IMR-90 (cell line): ENCODE measurements around the gene CABP5. TPM values are rescaled to one million over a fixed set of nuclear protein-coding genes. Genes with fewer than 3 reads are reported as not detected.
A peak's percentile ranks its signal among the peaks of the same experiment; 100 is the strongest.

ENCODE experiments used
- ATAC-seq: fragments of 200-7000 bp; cut with Tn5 transposase; 2 replicates; pipeline ENCODE4 v1.9.1; 2020; ENCODE audit warnings: low read depth, mild to moderate bottlenecking, moderate library complexity
- BruUV-seq: library from RNA; stranded (reverse); fragments of 400-500 nt; replicated peaks from 2 replicates; lab custom pipeline; 2021; lab: Mats Ljungman, UMichigan
- CTCF ChIA-PET: fragments of 300-600 bp; formaldehyde crosslinking; extraction: SDS; loops from one replicate; lab custom pipeline; 2021; ENCODE audit warnings: antibody characterized with exemption; lab: Yijun Ruan, JAX
- POLR2A ChIA-PET: fragments of 300-600 bp; sonication (Branson Sonifier 250); formaldehyde crosslinking; loops from one replicate; lab custom pipeline; 2022; ENCODE audit warnings: antibody characterized with exemption; ENCODE audit not compliant: unreplicated experiment; lab: Charles Lee
- DNase-seq: peaks from one replicate; pipeline ENCODE4 v3.0.0; 2013
- H2AFZ ChIP-seq: replicated peaks from 2 replicates; pipeline ENCODE3; 2013; ENCODE audit warnings: low read length, mild to moderate bottlenecking; ENCODE audit not compliant: poor library complexity
- H2AK5ac ChIP-seq: 2 replicates; pipeline ENCODE4 v1.6.1; 2013; ENCODE audit warnings: low read depth, low read length, inconsistent platforms
- H2AK9ac ChIP-seq: replicated peaks from 2 replicates; pipeline ENCODE3; 2013; ENCODE audit warnings: mild to moderate bottlenecking, low read depth, low read length, moderate library complexity; ENCODE audit not compliant: poor library complexity
- H2BK120ac ChIP-seq: 2 replicates; pipeline ENCODE4 v1.6.1; 2013; ENCODE audit warnings: low read depth, low read length, inconsistent platforms
- H2BK15ac ChIP-seq: 3 replicates; pipeline ENCODE4 v1.6.1; 2013; ENCODE audit warnings: low read depth, low read length, inconsistent platforms
- H2BK20ac ChIP-seq: 2 replicates; pipeline ENCODE4 v1.6.1; 2013; ENCODE audit warnings: low read depth, mild to moderate bottlenecking, inconsistent platforms, low read length, moderate library complexity
- H2BK5ac ChIP-seq: 2 replicates; pipeline ENCODE4 v1.6.1; 2013; ENCODE audit warnings: mild to moderate bottlenecking, low read depth, low read length, inconsistent platforms; ENCODE audit not compliant: poor library complexity, severe bottlenecking
- H3K14ac ChIP-seq: replicated peaks from 2 replicates; pipeline ENCODE4 v1.6.1; 2013; ENCODE audit warnings: low read depth, low read length, inconsistent platforms
- H3K18ac ChIP-seq: 2 replicates; pipeline ENCODE4 v1.6.1; 2013; ENCODE audit warnings: low read depth, low read length, control low read depth
- H3K23ac ChIP-seq: 2 replicates; pipeline ENCODE4 v1.6.1; 2013; ENCODE audit warnings: low read depth, low read length, inconsistent platforms
- H3K27ac ChIP-seq: 2 replicates; pipeline ENCODE4 v1.5.1; 2013; ENCODE audit warnings: mild to moderate bottlenecking, control low read depth, low read length; ENCODE audit not compliant: insufficient read depth
- H3K27me3 ChIP-seq: 2 replicates; pipeline ENCODE4 v1.6.1; 2013; ENCODE audit warnings: low read length; ENCODE audit not compliant: control insufficient read depth, insufficient read depth
- H3K36me3 ChIP-seq: 2 replicates; pipeline ENCODE4 v1.6.1; 2013; ENCODE audit warnings: low read length, mixed read lengths; ENCODE audit not compliant: control insufficient read depth, insufficient read depth
- H3K4ac ChIP-seq: 2 replicates; pipeline ENCODE4 v1.6.1; 2013; ENCODE audit warnings: low read depth, low read length, inconsistent platforms
- H3K4me1 ChIP-seq: 2 replicates; pipeline ENCODE4 v1.6.1; 2013; ENCODE audit warnings: low read length, mixed read lengths; ENCODE audit not compliant: control insufficient read depth, insufficient read depth
- H3K4me2 ChIP-seq: 2 replicates; pipeline ENCODE4 v1.6.1; 2013; ENCODE audit warnings: low read depth, mild to moderate bottlenecking, control low read depth, low read length, moderate library complexity
- H3K4me3 ChIP-seq: 2 replicates; pipeline ENCODE4 v1.5.1; 2013; ENCODE audit warnings: low read depth, mild to moderate bottlenecking, control low read depth, low read length, moderate library complexity; ENCODE audit not compliant: insufficient read depth
- H3K56ac ChIP-seq: 2 replicates; pipeline ENCODE4 v1.6.1; 2013; ENCODE audit warnings: low read length, inconsistent platforms; ENCODE audit not compliant: insufficient read depth; ENCODE audit errors: extremely low read depth
- H3K79me1 ChIP-seq, 2 experiments: 2 replicates each; pipeline ENCODE4 v1.6.1; 2013; ENCODE audit warnings: low read length in 2 of 2, inconsistent platforms in 1 of 2, low read depth in 1 of 2
- H3K9ac ChIP-seq: 2 replicates; pipeline ENCODE4 v1.6.1; 2013; ENCODE audit warnings: low read depth, low read length, control low read depth
- H3K9me1 ChIP-seq: 2 replicates; pipeline ENCODE4 v1.6.1; 2013; ENCODE audit warnings: low read length, inconsistent platforms; ENCODE audit not compliant: insufficient read depth
- H3K9me3 ChIP-seq: 2 replicates; pipeline ENCODE4 v1.6.1; 2013; ENCODE audit warnings: low read length; ENCODE audit not compliant: control insufficient read depth, insufficient read depth
- H4K20me1 ChIP-seq: 2 replicates; pipeline ENCODE4 v1.6.1; 2013; ENCODE audit warnings: low read length, inconsistent platforms; ENCODE audit not compliant: insufficient read depth
- H4K5ac ChIP-seq: 2 replicates; pipeline ENCODE4 v1.6.1; 2013; ENCODE audit warnings: mild to moderate bottlenecking, low read depth, low read length, control low read depth
- H4K8ac ChIP-seq, 2 experiments: 2 replicates each; pipeline ENCODE4 v1.6.1; 2013; ENCODE audit warnings: low read depth in 2 of 2, low read length in 2 of 2, control low read depth in 1 of 2, inconsistent platforms in 1 of 2
- H4K91ac ChIP-seq: 2 replicates; pipeline ENCODE4 v1.6.1; 2013; ENCODE audit warnings: low read depth, low read length, inconsistent platforms; ENCODE audit not compliant: insufficient read depth
- BHLHE40 ChIP-seq: fragments of 150-350 bp; IDR thresholded peaks from 2 replicates; pipeline ENCODE4 v1.6.1; 2016; ENCODE audit warnings: mild to moderate bottlenecking, low read depth, low read length
- CEBPB ChIP-seq: IDR thresholded peaks from 2 replicates; pipeline ENCODE4 v1.6.1; 2012; ENCODE audit warnings: low read depth, low read length, improper control_type of control experiment
- CHD1 ChIP-seq: IDR thresholded peaks from 2 replicates; pipeline ENCODE4 v1.6.1; 2012; ENCODE audit warnings: low read depth, low read length, improper control_type of control experiment
- FOS ChIP-seq: fragments of 150-350 bp; IDR thresholded peaks from 2 replicates; pipeline ENCODE4 v1.6.1; 2016; ENCODE audit warnings: low read depth, low read length
- MAZ ChIP-seq: IDR thresholded peaks from 2 replicates; pipeline ENCODE4 v1.6.1; 2012; ENCODE audit warnings: low read depth, mild to moderate bottlenecking, low read length, improper control_type of control experiment, moderate library complexity, borderline replicate concordance
- MXI1 ChIP-seq: IDR thresholded peaks from 2 replicates; pipeline ENCODE4 v1.6.1; 2012; ENCODE audit warnings: low read depth, mild to moderate bottlenecking, low read length, moderate library complexity, borderline replicate concordance
- NFE2L2 ChIP-seq: fragments of 150-350 bp; IDR thresholded peaks from 2 replicates; pipeline ENCODE4 v1.6.1; 2016; ENCODE audit warnings: low read depth, mild to moderate bottlenecking, low read length
- RAD21 ChIP-seq: IDR thresholded peaks from 2 replicates; pipeline ENCODE4 v1.6.1; 2012; ENCODE audit warnings: low read length, improper control_type of control experiment
- RCOR1 ChIP-seq: IDR thresholded peaks from 2 replicates; pipeline ENCODE4 v1.6.1; 2012; ENCODE audit warnings: mild to moderate bottlenecking, low read length, improper control_type of control experiment; ENCODE audit not compliant: insufficient replicate concordance
- RFX5 ChIP-seq: IDR thresholded peaks from 2 replicates; pipeline ENCODE4 v1.8.0; 2012; ENCODE audit warnings: low read depth, mild to moderate bottlenecking, low read length, moderate library complexity
- SMC3 ChIP-seq: fragments of 150-350 bp; IDR thresholded peaks from 2 replicates; pipeline ENCODE4 v1.6.1; 2016; ENCODE audit warnings: low read depth, mild to moderate bottlenecking, antibody characterized with exemption, low read length, moderate library complexity
- WGBS, 2 experiments: methylation state at CpG; one replicate each; pipeline versions ENCODE4 v1.1.5 to v1.1.7; 2013; ENCODE audit warnings: missing lambda C conversion rate in 2 of 2; ENCODE audit not compliant: insufficient read length in 1 of 2; ENCODE audit errors: extremely low coverage in 2 of 2; 5-methylcytosine and 5-hydroxymethylcytosine counted together
- dilution Hi-C: fragments of 300-500 bp; cut with HindIII; formaldehyde crosslinking; loops from one replicate; pipeline ENCODE4 v1.14.3; 2018; ENCODE audit warnings: low sequenced_read_pairs; ENCODE audit not compliant: unreplicated experiment
- in situ Hi-C: fragments of 300-500 bp; cut with MboI; formaldehyde crosslinking; loops from 3 replicates; pipeline ENCODE4 v1.14.3; 2019; ENCODE audit warnings: low sequenced_read_pairs, inconsistent platforms, mixed read lengths
- intact Hi-C: fragments of 100-400 bp; cut with micrococcal nuclease; formaldehyde crosslinking; loops from 2 replicates; pipeline ENCODE4 v1.10.0; 2022
- polyA plus RNA-seq, 3 experiments: library from polyadenylated mRNA; depleted of rRNA; stranded (reverse); fragments of >200 nt; gene quantifications; 2 replicates each; pipeline ENCODE4 v1.2.3, GENCODE V29; 2012; ENCODE audit warnings: low replicate concordance in 1 of 3
- total RNA-seq: library from RNA; depleted of rRNA; stranded (reverse); fragments of >200 nt; gene quantifications from 2 replicates; pipeline ENCODE4 v1.2.3, GENCODE V29; 2012
- TF ChIP-seq, protein P1 (sequence below): conservative IDR thresholded peaks from 2 replicates; pipeline ENCODE4 v1.5.1; 2012; ENCODE audit warnings: mild to moderate bottlenecking, low read depth, low read length, improper control_type of control experiment
- TF ChIP-seq, protein P2 (sequence below): fragments of 150-350 bp; IDR thresholded peaks from 2 replicates; pipeline ENCODE4 v1.6.1; 2017; ENCODE audit warnings: mild to moderate bottlenecking, antibody characterized with exemption, low read length, low read depth
- TF ChIP-seq, protein P3 (sequence below): fragments of 150-350 bp; IDR thresholded peaks from 2 replicates; pipeline ENCODE4 v1.6.1; 2016; ENCODE audit warnings: low read depth, mild to moderate bottlenecking, low read length, moderate library complexity, borderline replicate concordance

CABP5 gene
- total and polyA plus RNA-seq, 2 of the 4 experiments (the other 2 are of a cell fraction), result not detected

DNA sequence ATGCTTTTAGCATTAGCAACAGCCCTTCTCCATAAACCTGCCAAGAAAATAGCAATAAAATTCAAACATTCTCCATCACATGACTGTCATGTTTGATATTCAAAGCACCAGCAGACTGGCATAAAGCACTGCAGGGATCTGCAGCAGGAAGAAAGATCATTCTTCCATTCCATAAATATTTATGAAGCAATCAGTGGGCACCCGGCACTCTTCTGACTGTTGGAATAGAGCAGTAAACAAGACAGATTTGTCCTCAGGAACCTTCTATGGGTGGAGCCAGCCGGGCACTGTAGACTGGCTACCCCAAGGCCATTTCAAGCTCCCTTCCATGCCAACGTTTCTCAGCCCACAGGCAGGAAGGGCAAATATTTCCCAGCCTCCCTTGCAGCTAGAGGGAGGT lies 41.2 kb upstream of the CABP5 start:
- no peaks in the 10 kb centered on the region for H4K20me1 ChIP-seq
- POLR2A ChIA-PET, result no interaction called here
- intact Hi-C loops (no loop called here), dilution Hi-C loops (no loop called here), in situ Hi-C loops (no loop called here)
- H3K18ac ChIP-seq, result no peak overlapping the region
- no peak overlapping the region for H3K4me3 ChIP-seq
- no CpG with 5 or more reads among the region's 3 CpGs for WGBS, 2 experiments
- no peaks in the 10 kb centered on the region for H3K4me1 ChIP-seq
- BruUV-seq, result no TSS peak
- H3K23ac ChIP-seq, result no peak overlapping the region
- no peak overlapping the region; a peak in 1 of 4 replicates for H4K8ac ChIP-seq
- no peak for DNase-seq
- no peak overlapping the region; the same call in 1 of the 2 replicates for H2BK120ac ChIP-seq
- peaks cover 2% of the 10 kb centered on the region; the same call in 1 of the 2 replicates for H3K9me3 ChIP-seq
- CTCF ChIA-PET, result no interaction called here
- ATAC-seq, result peak; percentile 56; the same call in 1 of the 2 replicates
- H3K27me3 ChIP-seq, result peaks cover 5% of the 10 kb centered on the region
- no peak overlapping the region for H3K4me2 ChIP-seq
- no peak overlapping the region for H4K5ac ChIP-seq
- TF ChIP-seq, protein P1, sequence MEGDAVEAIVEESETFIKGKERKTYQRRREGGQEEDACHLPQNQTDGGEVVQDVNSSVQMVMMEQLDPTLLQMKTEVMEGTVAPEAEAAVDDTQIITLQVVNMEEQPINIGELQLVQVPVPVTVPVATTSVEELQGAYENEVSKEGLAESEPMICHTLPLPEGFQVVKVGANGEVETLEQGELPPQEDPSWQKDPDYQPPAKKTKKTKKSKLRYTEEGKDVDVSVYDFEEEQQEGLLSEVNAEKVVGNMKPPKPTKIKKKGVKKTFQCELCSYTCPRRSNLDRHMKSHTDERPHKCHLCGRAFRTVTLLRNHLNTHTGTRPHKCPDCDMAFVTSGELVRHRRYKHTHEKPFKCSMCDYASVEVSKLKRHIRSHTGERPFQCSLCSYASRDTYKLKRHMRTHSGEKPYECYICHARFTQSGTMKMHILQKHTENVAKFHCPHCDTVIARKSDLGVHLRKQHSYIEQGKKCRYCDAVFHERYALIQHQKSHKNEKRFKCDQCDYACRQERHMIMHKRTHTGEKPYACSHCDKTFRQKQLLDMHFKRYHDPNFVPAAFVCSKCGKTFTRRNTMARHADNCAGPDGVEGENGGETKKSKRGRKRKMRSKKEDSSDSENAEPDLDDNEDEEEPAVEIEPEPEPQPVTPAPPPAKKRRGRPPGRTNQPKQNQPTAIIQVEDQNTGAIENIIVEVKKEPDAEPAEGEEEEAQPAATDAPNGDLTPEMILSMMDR, result no peak
- TF ChIP-seq FOS (no peak), RCOR1 (no peak), RAD21 (no peak), MXI1 (no peak), MAZ (no peak), RFX5 (no peak), CHD1 (no peak), NFE2L2 (no peak), CEBPB (no peak), SMC3 (no peak), BHLHE40 (no peak)
- TF ChIP-seq, protein P2, sequence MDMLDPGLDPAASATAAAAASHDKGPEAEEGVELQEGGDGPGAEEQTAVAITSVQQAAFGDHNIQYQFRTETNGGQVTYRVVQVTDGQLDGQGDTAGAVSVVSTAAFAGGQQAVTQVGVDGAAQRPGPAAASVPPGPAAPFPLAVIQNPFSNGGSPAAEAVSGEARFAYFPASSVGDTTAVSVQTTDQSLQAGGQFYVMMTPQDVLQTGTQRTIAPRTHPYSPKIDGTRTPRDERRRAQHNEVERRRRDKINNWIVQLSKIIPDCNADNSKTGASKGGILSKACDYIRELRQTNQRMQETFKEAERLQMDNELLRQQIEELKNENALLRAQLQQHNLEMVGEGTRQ, result no peak
- TF ChIP-seq, protein P3, sequence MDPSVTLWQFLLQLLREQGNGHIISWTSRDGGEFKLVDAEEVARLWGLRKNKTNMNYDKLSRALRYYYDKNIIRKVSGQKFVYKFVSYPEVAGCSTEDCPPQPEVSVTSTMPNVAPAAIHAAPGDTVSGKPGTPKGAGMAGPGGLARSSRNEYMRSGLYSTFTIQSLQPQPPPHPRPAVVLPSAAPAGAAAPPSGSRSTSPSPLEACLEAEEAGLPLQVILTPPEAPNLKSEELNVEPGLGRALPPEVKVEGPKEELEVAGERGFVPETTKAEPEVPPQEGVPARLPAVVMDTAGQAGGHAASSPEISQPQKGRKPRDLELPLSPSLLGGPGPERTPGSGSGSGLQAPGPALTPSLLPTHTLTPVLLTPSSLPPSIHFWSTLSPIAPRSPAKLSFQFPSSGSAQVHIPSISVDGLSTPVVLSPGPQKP, result no peak
- no peak overlapping the region for H2AK9ac ChIP-seq
- no peaks in the 10 kb centered on the region for H3K36me3 ChIP-seq
- no peak overlapping the region for H3K27ac ChIP-seq
- H3K9me1 ChIP-seq, result no peaks in the 10 kb centered on the region
- no peak overlapping the region for H2BK5ac ChIP-seq
- H3K79me1 ChIP-seq, result no peaks in the 10 kb centered on the region
- no peak overlapping the region for H2BK15ac ChIP-seq
- no peak overlapping the region for H2BK20ac ChIP-seq
- H3K9ac ChIP-seq, result no peak overlapping the region
- H2AK5ac ChIP-seq, result no peak overlapping the region
- no peak overlapping the region for H3K56ac ChIP-seq
- no peak overlapping the region; the same call in 1 of the 2 replicates for H3K4ac ChIP-seq
- no peak overlapping the region for H3K14ac ChIP-seq
- peak overlapping the region; percentile 33 for H2AFZ ChIP-seq
- no peak overlapping the region for H4K91ac ChIP-seq
